NCI-H446 (cell line): ENCODE data around the gene ZC3H18.
"Not testable (repeated sequence)": the region's sequence is repeated elsewhere in the genome, so short reads cannot be mapped to it uniquely, and the experiment has no call there.

Experiments
- DNase-seq, 2 experiments: peaks; one replicate each; lab custom pipeline; 2025; lab: John Stamatoyannopoulos, UW

The ZC3H18 gene

DNA sequence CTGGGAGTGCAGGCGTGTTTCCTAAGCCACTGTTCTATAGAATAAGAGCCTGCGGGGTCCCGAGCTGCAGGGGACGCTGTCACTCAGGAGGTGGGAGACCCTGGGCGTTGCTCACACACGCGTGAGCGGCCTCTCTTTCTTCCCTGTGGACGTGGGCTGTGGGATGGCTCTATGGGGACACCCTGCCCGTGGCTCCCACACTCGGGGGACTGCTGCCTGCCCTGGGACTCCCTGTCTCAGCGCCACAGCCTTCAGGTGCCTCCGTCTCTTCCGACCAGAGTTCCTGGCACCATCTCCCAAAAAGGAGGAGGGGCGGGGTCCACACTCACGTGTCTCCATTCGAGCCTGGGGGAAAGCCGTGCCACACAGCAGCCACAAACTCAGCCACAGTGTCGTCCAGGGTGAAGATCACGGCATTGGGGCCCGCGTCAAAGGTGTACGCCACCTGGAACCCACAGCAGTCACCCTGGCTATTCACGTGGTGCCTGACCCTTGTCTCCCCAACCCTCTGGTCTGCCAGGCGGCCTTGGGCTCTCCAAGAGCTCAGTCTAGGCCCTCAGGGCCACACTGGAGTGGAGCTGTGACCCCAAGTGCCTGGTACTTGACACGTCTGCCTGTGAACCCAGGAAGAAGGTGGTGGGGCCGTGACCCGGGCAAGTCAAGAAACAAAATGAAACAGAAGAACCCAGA lies 84.3 kb downstream of the ZC3H18 start:
- DNase-seq = no peak

GRCh38 chr16:88655053-88655732 lies 85.0 kb downstream of the ZC3H18 start:
- DNase-seq = no peak

- no peak for DNase-seq
Measured at GRCh38 chr16:88655733-88656281, 85.6 kb downstream of the ZC3H18 start.

GRCh38 chr16:88656291-88656980 lies 86.2 kb downstream of the ZC3H18 start:
- no peak for DNase-seq

GRCh38 chr16:88657371-88657770 lies 87.2 kb downstream of the ZC3H18 start:
- DNase-seq = no peak

GRCh38 chr16:88658714-88659113 lies 88.5 kb downstream of the ZC3H18 start:
- no peak for DNase-seq

DNA sequence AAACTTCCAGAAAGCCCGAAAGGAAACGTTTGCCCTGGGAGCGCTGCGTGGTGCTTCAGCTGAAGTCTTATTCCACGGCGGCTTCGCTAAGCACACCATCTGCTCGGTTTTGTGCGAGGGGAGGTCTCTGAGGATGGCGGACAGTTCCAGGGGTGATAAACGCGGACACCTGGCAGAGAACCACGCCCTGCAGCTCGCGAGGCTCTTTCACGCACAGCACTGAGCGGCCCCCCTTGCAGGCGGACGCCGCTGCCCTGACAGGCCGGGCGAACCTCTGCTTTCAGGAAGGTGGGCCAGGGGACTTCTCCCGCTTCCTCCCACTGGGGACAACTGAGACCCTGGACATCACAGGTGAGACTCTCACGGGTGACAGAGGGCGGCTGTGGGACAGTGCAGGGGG lies 89.0 kb downstream of the ZC3H18 start:
- DNase-seq = no peak

DNA sequence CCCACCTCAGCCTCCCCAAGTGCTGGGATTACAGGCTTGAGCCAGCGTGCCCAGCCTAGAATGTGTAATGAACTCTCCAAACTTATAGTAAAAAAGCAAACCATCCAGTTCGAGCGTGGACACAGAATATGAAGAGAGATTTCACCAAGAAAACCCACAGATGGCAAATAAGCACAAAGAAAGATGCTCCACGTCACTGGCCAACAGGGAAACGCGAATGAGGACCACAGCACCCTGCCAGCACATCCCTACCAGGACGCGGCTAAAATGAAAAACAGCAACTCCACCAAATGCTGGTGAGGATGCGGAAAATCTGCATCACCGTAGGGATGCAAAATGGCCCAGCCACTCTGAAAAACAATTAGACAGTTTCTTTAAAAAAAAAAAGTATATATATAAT lies 91.3 kb downstream of the ZC3H18 start:
- no peak for DNase-seq

- DNase-seq = no peak
Measured at GRCh38 chr16:88662222-88662842, 92.1 kb downstream of the ZC3H18 start.

GRCh38 chr16:88662843-88663606 lies 92.8 kb downstream of the ZC3H18 start, which contains the start of gene MVD:
MVD (minus strand) TSS chr16:88663091; CDS start chr16:88663080, 11 bp downstream.
- DNase-seq = peak; percentile 85 to 96

DNA sequence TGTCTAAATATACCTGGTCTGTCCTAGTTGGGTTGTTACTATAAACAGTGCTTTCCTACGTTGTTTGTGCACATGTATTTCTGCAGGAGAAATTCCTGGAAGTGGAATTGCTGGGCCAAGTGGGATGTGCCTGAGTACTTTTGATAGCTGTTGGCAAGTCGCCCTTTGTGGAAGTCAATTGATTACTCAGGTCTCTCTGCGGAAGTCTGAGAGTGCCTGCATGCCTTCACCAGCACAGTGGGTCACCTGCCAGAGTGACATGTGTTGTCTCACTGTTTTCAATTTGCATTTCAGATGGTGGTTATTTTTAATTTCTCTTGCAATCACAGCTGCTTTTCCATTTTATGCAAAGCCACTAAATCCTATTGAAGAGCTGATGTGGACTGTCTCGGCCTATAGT lies 94.9 kb downstream of the ZC3H18 start:
- DNase-seq = no peak

GRCh38 chr16:88665570-88665969 lies 95.4 kb downstream of the ZC3H18 start:
- DNase-seq = no peak

DNA sequence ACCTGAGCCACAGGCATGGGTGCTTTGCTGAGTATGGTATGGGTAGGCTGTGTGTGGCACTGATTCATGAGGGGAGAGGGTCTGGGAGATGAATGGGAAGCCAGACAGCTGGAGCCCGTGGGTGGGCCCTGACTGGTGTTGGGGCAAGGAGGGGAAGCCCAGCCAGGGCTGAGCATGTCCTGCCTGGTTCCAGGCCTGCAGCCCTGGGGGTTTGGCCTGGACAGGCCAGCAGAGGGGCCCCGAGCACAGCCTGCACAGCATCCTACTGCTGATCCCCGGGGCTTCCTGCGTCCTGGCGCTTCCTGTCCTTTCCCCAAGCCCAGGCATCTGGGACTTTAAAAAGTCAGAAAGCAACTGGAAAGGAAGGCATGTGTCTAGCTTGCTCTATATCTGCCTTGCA lies 97.3 kb downstream of the ZC3H18 start:
- no peak for DNase-seq

- not testable (repeated sequence) for DNase-seq
Measured at GRCh38 chr16:88669493-88669892, 99.3 kb downstream of the ZC3H18 start.

DNA sequence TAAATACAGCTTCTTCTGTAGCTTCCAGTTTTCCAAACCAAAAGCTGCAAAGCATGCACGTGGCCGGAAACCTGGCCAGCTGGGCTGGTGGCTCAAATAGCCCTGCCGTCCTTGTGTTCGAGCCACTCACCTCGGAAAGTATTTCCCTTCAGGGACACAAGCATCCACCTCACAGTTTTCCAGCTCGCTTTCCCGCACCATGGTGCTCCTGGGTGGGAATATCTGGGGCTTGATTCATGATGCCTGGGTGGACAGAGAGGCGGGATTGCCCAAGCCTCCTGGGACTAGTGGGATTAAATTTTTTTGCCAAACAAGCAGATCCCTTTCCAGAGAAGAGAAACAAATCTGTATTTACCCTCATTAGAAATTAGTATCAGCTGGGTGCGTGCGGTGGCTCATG lies 99.8 kb downstream of the ZC3H18 start:
- no peak for DNase-seq

DNA sequence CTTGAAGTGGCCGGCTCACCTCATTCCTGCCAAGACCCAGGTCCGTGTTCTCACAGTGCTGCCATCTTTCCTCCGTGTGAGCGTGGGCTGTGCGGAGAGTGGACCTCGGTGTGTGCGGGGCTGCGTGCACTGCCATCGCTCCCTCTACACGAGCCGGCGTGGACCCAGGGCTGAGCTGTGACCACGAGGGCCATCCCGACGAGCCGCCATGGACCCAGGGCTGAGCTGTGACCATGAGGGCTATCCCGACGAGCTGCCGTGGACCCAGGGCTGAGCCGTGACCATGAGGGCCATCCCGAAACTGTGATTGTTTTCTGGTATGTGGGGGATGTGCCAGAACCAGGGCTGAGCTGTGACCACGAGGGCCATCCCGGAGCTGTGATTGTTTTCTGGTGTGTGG lies 101.6 kb downstream of the ZC3H18 start:
- no peak for DNase-seq

GRCh38 chr16:88672776-88673175 lies 102.6 kb downstream of the ZC3H18 start:
- DNase-seq = no peak

GRCh38 chr16:88673716-88674379 lies 103.6 kb downstream of the ZC3H18 start:
- DNase-seq = no peak

GRCh38 chr16:88676502-88677242 lies 106.5 kb downstream of the ZC3H18 start:
- no peak for DNase-seq

DNA sequence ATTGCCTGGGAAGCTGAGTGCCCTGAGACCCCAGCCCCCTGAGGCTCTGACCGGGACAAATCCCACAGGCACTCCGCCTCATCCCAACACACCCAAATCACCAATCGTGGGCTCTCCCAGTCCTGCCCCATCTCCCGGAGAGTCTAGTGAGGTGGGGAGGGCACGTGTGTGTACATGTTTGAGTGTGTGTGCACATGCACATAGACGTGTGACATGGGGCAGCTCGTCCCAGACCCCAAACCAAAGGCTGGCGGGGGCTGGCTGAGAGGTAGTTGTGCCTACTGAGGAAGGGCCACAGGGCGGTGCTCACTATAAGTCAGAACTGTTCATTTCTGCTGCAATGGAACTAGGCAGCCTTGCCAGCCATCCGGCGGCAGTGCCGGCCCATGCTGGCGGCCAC lies 107.5 kb downstream of the ZC3H18 start:
- no peak for DNase-seq
